Prostate gland (tissue), 2 donors: ENCODE results near the gene DUS4L. TPM values are rescaled to one million over a fixed set of nuclear protein-coding genes. Genes with fewer than 3 reads are reported as not detected.
A peak's percentile ranks its signal among the peaks of the same experiment; 100 is the strongest.

Experiments used
- DNase-seq: peaks from one replicate; pipeline ENCODE4 v3.0.0-alpha.2; 2019; ENCODE audit warnings: low spot score
- H3K27ac ChIP-seq, 2 donors: fragments of 200-600 bp; sonication (generic); 2 replicates each; pipeline ENCODE4 v1.5.1; 2017 to 2019
- H3K27me3 ChIP-seq: fragments of 200-600 bp; sonication (generic); replicated peaks from 2 replicates; pipeline ENCODE4 v1.5.1; 2019; ENCODE audit not compliant: insufficient read depth
- H3K36me3 ChIP-seq, 2 donors: fragments of 200-600 bp; sonication (generic); 1 replicate in 1 of 2; 2 replicates in 1 of 2; pipeline versions ENCODE4 v1.5.1 to v1.8.1; 2017 to 2019
- H3K4me1 ChIP-seq: fragments of 200-600 bp; sonication (generic); replicated peaks from 2 replicates; pipeline ENCODE4 v1.5.1; 2019
- H3K4me3 ChIP-seq, 2 donors: fragments of 200-600 bp; sonication (generic); 2 replicates each; pipeline ENCODE4 v1.5.1; 2017 to 2019
- H3K9me3 ChIP-seq: fragments of 200-600 bp; sonication (generic); 2 replicates; pipeline ENCODE4 v1.5.1; 2017
- POLR2A ChIP-seq: fragments of 450-650 bp; IDR thresholded peaks from one replicate; pipeline ENCODE4 v1.6.1; 2016; ENCODE audit warnings: antibody characterized with exemption, mild to moderate bottlenecking
- POLR2AphosphoS5 ChIP-seq: sonication (generic); formaldehyde crosslinking; IDR thresholded peaks from one replicate; pipeline ENCODE4 v1.6.1; 2017; ENCODE audit warnings: antibody characterized with exemption
- WGBS: methylation state at CpG from one replicate; pipeline ENCODE4 v1.1.5; 2018; 5-methylcytosine and 5-hydroxymethylcytosine counted together
- intact Hi-C: fragments of 100-400 bp; cut with DNase I; formaldehyde crosslinking; loops from one replicate; pipeline ENCODE4 v1.14.2; 2022
- total RNA-seq, 2 donors: library from RNA; depleted of rRNA; stranded (reverse); fragments of >200 nt; gene quantifications; one replicate each; pipeline ENCODE4 v1.1.0, GENCODE V29; 2016
- TF ChIP-seq, protein P1 (sequence below), 4 experiments: fragments of 200-600 bp in 2 of 4; fragments of 450-650 bp in 2 of 4; sonication (generic) in 2 of 4; IDR thresholded peaks; 1 replicate in 3 of 4; 2 replicates in 1 of 4; pipeline ENCODE4 v1.5.1; 2016 to 2019; ENCODE audit warnings: antibody characterized with exemption in 4 of 4, mild to moderate bottlenecking in 2 of 4, moderate library complexity in 2 of 4

DUS4L gene
- total RNA-seq, 2 donors from 2014 or later: 9.7 to 15.3 TPM

- no peak for TF ChIP-seq POLR2A
- intact Hi-C loops: no loop called here
- Histone ChIP-seq H3K4me1 (peaks cover 8% of the 10 kb centered on the region), H3K27me3 (no peaks in the 10 kb centered on the region), H3K9me3 (no peaks in the 10 kb centered on the region), H3K36me3 (no peaks in the 10 kb centered on the region), H3K4me3 (no peak overlapping the region), H3K27ac (no peak overlapping the region)
- DNase-seq: no peak
- 83% methylated on average over 1 of the region's 1 CpG for WGBS
Measured at GRCh38 chr7:107593025-107593410, 29.2 kb downstream of the DUS4L start.

DNA sequence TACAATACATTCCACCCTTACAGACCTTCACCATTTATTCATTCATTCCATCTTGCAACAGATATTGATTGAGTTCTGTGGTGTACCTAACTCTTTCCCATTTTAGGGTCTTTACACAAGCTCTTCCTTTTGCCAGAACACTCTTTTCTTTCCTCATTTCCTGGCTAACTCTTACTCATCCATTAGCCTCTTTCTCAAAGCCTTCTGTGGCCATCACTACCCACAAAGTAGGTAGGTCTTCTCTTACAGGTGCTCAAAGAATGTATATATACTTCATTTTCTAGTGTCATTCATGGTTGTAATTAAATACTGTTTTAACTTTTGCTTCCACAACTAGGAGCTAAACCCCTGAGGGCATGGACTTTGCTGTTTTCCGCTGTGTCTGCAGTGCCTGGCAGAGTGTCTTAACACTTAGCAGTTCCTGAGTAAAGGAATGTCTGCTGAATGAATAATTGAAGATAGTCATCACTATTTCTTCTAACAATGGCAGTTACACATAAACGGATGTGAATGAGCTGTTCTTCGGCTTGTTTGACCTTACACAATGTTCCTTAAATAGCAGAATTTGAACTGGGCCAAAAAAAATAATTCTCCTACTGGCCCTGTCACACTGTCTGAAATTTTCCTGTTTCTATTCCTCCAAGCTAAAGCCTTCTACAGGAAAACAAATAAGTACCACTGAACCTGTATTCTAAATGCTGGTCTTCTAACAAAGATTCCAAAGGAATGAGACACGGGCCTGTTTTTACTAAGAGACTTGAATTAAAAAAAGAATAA is 31.4 kb downstream of the DUS4L start:
- no peak for DNase-seq
- H3K36me3 ChIP-seq: no peaks in the 10 kb centered on the region
- intact Hi-C loops: no loop called here
- no peak overlapping the region for H3K4me3 ChIP-seq
- WGBS: 25% methylated on average over 4 of the region's 4 CpGs
- H3K27ac ChIP-seq: peak overlapping the region in 1 of 2 donors; percentile 52
- TF ChIP-seq POLR2A: no peak
- TF ChIP-seq, protein P1, sequence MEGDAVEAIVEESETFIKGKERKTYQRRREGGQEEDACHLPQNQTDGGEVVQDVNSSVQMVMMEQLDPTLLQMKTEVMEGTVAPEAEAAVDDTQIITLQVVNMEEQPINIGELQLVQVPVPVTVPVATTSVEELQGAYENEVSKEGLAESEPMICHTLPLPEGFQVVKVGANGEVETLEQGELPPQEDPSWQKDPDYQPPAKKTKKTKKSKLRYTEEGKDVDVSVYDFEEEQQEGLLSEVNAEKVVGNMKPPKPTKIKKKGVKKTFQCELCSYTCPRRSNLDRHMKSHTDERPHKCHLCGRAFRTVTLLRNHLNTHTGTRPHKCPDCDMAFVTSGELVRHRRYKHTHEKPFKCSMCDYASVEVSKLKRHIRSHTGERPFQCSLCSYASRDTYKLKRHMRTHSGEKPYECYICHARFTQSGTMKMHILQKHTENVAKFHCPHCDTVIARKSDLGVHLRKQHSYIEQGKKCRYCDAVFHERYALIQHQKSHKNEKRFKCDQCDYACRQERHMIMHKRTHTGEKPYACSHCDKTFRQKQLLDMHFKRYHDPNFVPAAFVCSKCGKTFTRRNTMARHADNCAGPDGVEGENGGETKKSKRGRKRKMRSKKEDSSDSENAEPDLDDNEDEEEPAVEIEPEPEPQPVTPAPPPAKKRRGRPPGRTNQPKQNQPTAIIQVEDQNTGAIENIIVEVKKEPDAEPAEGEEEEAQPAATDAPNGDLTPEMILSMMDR (IDR thresholded peaks at IDR 0.05): no peak
- peak; percentile 72 for TF ChIP-seq POLR2AphosphoS5
- H3K4me1 ChIP-seq: peaks cover 8% of the 10 kb centered on the region
- H3K27me3 ChIP-seq: no peaks in the 10 kb centered on the region
- no peaks in the 10 kb centered on the region for H3K9me3 ChIP-seq

DNA sequence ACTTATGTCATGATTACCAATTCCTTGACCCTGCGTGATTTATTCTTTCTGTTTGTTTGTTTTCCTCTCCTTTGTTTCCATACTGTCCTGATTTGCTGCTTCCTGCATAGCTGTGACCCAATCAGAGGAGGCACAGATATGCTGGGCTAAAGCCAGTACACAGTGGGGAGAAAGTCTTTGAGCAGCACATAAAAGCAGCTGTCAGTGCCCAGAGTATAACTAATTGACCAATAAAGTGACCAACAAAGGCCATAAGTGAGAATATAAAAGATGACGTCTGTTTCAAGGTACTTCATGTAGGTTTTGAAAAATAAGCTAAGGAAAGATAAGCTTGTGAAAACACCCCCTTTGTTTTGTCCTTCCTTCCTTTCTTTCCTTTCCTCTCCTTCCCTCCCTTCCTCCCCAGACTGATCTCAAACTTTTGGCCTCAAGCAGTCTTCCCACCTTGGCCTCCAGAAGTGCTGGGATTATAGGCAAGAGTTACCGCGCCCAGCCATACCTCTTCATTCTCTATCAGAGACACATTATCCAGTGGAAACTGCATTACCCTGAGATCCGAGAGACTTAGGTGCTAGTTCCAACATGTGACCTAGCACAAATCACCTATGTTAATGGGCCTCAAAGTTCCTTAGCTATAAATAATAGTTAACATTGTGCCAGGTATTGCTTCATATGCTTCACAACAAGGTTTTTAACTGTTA is 33.3 kb downstream of the DUS4L start:
- Histone ChIP-seq H3K4me3 (no peak overlapping the region), H3K36me3 (no peaks in the 10 kb centered on the region), H3K9me3 (no peaks in the 10 kb centered on the region), H3K27me3 (no peaks in the 10 kb centered on the region), H3K4me1 (peaks cover 8% of the 10 kb centered on the region), H3K27ac (peak overlapping the region; percentile 49 to 52)
- DNase-seq: no peak
- TF ChIP-seq, protein P1 (IDR thresholded peaks at IDR 0.05): no peak
- TF ChIP-seq POLR2A (no peak), POLR2AphosphoS5 (no peak)
- intact Hi-C loops: no loop called here
- WGBS: 56% methylated on average over 5 of the region's 5 CpGs

- TF ChIP-seq POLR2A (no peak), POLR2AphosphoS5 (no peak)
- TF ChIP-seq, protein P1 (IDR thresholded peaks at IDR 0.05): no peak
- H3K4me1 ChIP-seq: peaks cover 8% of the 10 kb centered on the region
- intact Hi-C loops: no loop called here
- 43% methylated on average over 1 of the region's 1 CpG for WGBS
- H3K36me3 ChIP-seq: no peaks in the 10 kb centered on the region
- H3K27ac ChIP-seq: peak overlapping the region; percentile 49 to 52
- no peaks in the 10 kb centered on the region for H3K27me3 ChIP-seq
- H3K9me3 ChIP-seq: no peaks in the 10 kb centered on the region
- H3K4me3 ChIP-seq: no peak overlapping the region
- no peak for DNase-seq
Measured at GRCh38 chr7:107597582-107597916, 33.8 kb downstream of the DUS4L start.

DNA sequence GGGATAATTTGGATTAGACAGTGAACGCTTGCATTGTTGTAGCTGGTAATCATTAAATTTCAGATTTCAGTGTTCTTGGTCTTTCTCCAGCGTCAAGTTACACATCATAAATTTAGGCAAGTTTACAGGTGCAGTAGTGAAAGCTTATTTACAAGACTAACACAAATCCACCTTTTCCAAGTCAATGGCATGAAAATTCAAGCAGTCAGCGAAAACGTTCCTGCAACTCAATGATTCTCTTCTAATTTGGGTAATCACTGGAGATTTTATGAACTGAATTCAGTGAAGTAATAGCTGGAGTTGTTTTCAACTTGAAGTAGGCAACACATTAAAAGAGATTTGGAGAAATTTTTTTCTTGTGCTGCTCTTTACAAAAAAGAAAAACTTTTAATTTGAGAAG is 34.2 kb downstream of the DUS4L start:
- Histone ChIP-seq H3K27ac (peak overlapping the region in 1 of 2 donors; percentile 52), H3K27me3 (no peaks in the 10 kb centered on the region), H3K9me3 (no peaks in the 10 kb centered on the region), H3K4me3 (no peak overlapping the region), H3K36me3 (no peaks in the 10 kb centered on the region), H3K4me1 (peaks cover 8% of the 10 kb centered on the region)
- no peak for DNase-seq
- WGBS: 41% methylated on average over 4 of the region's 4 CpGs
- no peak for TF ChIP-seq POLR2A
- TF ChIP-seq POLR2AphosphoS5: peak; percentile 11
- TF ChIP-seq, protein P1 (IDR thresholded peaks at IDR 0.05): no peak
- intact Hi-C loops: no loop called here
